ENCODE data around the gene SORCS2.

Gene SORCS2

DNA sequence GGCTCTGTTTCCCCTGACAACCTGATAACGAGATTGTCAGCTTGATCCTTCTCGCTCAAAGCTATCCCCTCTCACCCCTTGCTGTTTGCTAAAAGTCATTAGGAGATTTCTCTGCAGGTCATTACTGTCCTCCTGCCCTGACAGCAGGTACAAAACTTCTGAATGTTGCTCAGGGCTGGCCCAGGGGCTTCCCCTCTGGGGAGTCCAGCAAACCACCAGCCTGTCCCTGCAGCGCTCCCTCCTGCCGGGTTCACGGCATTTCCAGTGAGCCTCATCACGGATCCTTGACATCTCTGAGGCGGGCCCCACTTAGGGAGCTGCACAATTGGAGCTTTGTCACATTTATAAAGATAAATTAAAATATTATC lies 5.2 kb upstream of the SORCS2 start:
- no peak for DNase-seq

DNA sequence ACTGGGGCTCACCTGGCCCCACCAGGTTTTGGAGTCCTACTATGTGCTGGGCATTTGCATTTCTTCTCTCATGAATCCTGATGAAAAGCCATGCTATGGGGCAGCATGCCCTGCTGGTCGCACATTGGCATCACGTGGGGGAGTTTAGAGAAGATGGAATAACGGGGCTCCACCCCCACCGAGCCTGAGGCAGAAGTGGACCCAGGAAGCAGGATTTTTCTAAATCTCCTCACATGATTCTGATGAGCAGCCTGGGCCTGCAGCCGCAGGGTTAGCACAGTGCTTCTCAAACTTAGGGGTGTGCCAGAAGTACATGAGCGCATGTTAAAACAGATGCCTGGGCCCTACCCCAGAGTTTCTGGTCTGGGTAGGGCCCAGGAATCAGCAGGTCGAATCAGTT lies 4.6 kb upstream of the SORCS2 start:
- DNase-seq = no peak

DNA sequence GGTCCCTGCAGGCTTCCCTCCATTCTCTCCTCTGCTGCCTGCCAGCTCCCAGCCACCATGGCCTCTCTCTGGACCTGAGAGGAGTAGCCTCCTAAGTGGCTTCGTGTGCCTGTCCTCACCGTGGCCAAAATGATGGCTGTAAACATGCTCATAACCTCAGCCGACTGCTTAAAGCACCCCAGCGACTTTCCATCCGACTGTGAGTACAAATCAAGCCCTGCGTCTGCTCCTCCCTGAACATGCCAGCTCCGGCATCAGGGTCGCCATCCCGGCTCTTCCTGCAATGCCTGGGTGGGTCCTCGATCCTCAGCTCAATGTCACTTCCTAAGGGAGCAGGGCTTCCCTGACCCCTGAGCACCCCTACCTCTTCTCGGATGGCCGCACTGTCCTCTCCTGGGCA lies 3.3 kb upstream of the SORCS2 start:
- DNase-seq = no peak

DNA sequence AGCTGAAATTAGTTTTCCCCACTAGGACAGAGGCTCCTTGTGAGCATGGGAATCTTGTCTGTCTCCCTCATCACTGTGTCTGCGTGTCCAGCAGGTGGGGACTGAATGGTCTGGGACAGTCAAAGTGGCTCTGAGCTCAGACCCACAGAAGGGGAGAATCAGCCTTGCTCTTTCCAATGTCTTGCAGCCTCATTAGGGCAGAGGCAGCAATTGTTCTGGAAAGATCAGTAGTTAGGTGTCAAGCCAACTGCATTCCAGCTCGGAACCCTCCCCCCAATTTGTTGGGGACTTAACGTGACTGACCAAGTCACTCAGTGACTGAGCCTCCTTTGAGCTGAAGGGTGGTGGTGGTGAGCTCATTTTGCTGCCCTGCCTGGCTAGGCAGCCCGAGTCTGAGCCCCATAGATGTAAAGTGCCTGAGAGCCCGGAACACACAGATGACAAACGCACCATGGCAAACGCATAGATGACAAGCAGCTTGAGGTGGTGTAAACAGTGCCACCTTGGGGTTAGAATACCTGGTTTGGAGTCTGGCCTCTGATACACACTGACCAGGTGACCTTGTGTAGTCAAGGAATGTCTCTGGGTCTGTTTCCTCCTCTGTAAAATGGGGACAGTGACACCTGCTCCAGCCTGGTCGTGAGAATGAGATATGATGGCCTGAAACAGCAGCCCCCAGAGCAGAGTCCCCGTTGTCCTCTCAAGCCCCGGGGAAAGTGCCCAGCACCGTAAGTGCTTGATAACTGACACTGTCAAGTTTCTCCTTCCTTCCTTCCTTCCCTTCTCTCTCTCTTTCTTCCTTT lies 2.7 kb upstream of the SORCS2 start:
- no peak for DNase-seq

DNA sequence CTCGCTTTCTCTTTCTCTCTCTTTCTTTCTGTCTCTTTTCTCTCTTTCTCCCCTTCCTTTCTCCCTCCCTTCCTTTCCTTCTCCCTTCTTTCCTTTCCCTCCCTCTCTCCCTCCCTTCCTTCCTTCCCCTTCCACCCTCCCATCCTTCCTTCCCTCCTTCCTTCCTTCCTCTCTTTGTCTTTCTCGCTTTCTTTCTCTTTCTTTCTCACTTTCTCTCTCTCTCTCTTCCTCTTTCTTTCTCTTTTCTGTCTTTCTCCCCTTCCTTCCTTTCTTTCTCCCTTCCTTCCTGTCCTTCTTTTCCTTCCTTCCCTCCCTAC lies 2.1 kb upstream of the SORCS2 start:
- no peak for DNase-seq

DNA sequence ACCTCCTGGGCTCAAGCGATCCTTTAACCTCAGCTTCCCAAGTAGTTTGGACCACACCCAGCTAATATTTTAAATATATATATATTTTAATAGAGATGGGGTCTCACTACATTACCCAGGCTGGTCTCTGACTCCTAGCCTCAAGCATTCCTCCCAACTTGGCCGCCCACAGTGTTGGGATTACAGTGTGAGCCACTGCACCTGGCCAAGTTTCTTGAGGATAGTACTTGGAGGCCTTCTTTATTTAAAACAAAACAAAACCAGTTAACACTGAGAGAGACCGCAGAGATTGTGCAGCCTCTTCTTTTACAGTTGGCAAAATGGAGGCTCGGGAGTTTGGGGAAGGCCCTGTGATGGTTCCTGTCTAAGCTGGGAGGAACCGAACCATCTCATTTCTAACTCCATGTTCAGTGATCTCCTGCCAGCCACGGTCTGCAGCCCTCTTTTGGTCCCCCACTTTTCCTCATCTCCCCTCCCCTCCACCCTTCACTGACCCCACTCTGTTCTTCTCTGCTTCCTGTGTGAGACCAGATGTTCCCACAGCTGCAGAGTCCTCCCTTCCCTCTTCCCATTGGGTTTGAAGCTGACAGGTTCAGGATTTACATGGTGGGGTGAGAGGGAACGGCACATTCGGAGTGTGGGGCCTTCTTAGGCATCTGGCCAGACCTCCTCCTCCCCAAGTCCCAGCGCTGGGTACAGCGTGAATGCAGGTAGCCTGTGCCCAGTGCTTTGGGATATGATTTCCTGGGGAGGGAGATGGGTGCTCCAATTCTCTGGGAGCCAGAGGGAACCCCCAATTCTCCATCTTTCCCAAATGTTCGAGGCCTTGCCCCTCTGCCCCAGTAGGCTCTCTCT lies 1.4 kb upstream of the SORCS2 start:
- DNase-seq = no peak

DNA sequence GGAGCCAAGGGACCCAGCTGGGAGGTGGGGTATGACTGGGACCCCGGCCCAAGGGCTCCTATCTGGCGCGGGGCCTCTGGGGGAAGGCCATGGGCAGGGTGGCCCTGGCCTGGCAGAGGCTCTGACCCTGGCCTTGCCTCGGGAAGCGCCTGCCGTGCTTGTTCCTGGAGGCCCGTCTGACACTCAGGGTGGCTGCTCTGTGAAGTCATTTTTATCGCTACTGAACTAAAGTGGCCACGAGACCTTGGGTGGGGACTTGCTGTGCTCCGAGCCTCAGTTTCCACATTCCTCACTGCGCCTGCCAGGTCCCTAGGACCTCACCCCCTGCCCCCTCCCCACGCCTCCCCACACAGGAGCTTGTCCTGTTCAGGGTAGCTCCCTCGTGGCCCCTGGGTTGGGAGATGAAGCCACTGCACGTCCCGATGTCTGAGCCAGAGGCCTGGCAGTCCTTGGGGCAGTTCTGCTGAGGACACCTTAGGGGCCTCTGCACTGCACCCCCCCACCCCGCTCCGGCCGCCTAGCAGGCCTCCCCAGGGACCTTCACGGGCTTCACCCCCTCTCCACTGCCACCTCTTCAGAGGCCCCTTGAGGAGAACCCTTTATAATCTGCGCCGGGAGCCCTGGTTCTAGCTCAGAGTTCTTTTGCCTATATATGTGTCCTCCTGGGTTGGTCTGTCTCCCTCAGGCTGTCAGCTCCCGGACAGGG lies 639 bp upstream of the SORCS2 start:
- DNase-seq = no peak

DNA sequence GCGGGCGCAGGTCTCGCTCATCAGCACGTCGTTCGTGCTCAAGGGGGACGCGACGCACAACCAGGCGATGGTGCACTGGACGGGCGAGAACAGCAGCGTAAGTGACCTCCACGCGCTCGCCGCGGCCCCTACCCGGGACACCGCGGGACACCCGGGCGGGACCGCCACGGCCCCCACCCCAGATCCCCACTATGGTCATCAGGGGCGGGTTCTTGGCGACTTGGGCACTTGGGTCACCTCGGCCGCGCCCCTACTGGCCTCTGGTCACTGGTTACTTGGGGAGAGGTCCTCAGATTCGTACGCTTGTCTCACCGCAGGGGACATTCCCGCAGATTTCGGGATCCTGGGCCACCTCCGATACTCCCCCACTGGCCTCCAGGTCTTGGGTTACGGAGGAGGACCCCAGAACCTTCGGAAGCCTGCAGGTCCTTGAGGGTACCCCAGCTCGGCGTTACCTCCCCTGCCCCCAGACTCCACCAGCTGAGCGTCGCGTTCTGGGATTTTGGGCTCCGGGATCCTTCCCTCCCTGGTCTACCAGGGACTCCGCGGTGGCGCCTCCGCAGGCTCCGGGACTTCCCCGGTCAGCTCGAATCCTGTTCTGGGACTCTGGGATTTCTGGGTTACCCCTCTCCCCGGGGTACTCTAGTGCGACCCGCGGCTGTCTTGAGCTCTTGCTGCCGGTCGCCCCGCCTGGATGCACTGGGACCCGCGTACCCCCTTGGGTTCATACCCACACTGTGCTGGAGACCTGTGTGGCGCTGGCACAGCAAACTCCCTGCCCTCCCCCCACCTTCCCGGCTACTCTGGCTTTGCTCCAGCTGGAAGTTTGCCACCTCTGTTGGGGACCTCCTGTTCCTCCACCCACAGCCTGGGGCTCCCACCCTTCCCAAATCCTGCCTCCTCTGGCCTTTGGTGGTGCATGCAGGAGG lies 956 bp downstream of the SORCS2 start:
- peak; percentile 18 for DNase-seq

DNA sequence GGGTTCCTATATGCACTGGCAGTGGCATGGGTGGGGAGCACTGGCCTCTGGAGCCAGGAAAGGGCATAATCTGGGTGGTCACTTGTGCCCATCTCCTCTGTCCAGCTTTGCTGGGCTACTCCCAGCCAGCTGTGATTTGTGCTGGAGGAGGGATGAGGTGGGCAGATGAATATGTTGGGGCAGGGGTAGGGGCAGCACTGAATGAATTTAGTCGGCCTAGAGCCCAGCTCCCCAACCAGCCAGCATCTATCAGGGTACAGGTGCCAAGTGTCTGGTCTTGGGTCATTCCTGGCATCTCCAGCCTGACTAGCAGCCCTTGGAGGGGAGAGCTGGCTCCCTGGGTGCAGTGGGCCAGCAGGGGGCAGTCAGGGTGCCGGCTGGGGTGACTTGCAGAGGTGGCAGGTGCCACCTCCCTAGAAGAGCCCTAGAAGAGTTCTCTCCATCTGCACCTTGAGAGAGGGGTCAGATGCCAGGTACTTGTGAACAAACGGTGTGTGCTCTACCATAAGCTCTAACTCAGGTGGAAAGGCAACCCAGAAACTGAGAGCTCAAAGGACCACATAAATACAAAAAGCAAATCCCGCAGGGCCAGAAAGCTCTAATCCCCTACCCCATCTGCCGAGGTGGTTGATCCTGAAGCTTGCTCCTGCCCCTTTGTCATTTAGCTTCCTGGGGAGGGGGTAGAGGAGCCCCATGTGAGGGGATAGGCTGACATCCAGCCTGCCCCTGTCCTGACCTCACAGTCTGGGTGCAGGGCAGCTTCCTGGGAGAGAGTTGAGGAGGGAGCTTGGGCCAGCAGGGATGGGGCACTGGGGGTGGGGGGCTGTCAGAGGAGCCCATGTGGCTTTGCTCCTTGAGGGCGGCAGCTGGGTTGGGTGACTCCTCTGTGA lies 2.2 kb downstream of the SORCS2 start:
- peak; percentile 35 for DNase-seq

DNA sequence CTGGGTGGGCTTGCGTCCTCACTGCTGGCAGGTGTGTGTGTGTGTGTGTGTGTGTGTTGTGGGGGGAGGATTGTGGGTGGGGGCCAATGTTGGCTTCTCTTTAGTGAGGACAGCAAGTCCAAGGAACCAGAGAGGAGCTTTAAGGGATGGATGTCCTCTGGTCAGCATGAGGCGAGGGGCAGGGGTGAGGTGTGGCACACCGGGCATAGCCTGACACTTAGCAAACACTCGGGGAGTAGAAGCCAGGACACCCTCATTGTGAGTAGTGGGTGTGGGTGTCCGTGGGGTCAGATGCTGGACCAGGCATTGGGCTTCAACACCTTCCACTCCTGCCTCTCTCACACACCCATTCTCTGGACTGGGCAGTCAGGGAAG lies 2.8 kb downstream of the SORCS2 start:
- DNase-seq = no peak

DNA sequence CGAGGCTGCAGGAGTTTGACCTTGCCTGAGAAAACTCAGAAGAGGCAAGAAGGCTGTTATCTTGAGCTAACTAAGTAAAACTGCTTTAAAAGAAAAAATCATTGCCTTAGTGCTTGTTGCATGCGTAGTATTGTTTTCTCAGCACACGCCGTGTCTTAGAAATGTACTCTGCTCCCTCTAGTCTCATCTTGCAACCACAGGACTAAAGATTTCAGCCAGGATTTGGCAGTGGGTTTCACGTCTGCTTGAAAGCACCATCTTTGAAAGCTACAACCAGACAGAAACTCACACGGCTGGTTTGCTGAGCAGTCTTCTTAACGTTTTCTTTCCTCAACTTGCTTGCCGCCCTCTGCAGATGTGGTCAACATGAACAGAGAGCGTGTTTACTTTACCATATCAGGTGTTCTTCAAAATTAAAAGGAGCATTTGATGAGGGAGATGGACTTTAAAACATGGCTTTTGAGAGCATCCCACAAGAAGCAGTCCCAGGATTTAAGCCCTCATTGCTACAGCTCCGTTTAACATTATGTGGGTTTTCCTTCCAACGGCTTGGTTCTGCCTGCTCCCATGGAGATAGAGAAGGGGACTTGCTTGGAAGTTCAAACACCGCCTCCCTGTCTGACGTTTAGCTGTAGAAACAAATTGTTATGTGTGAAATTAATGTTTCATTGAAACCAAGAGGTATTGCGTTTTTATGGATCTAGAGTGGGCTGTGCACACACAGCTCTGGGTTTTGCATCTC lies 3.4 kb downstream of the SORCS2 start:
- DNase-seq = no peak

DNA sequence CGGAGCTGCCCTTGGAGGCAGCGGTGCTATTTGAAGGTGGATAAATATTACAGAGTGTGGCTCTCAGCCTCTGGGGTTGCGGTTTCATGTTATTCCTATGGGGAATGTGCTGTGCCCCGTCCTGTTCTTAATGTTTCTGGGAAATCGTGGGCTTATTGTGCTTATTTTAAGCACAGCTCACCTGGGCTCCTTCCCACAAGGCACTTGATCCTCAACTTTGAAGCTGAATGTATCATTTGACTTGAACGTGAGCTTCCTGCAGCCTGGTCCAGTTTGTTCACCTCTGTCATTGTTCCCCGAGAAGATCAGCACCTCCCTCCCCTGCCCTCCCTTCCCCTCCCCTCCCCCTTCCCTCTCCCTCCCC lies 3.9 kb downstream of the SORCS2 start:
- DNase-seq = no peak

DNA sequence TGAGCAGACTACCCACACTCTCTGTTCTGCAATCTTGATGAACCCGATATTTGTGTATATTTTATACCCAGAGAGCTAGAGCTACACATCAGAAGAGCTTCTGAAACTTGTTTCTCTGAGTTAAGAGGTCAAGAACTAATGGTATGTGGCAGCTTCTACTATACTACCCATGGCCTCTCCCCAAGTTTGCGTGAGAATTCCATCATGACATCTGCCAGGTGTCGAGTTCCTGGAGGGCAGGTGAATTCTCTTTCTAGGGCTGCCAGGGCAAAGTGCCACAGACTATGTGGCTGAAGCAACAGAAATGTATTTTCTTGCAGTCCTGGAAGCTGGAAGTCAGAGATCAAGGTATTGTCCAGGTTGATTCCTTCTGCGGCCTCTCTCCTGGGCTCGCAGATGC lies 4.4 kb downstream of the SORCS2 start:
- no peak for DNase-seq

DNA sequence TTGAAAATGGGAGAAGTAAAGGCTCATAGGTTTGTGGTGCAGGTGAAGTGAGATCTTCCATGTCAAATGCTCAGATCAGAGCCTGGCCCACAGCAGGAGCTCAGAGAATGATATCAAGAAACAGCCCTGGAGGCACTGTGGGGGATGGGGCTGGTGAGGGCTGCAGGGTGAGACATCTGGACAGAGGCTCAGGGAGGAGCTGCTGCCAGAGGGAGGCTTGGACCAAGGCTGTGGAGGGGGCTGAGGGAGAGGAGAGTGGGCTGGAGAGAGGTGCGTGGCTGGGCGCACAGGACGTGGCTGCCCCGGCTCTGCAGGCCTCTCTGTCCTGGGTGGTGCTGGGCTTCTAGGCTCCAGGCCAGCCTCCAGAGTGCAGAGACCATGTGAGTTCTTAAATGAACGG lies 5.6 kb downstream of the SORCS2 start:
- DNase-seq = no peak

DNA sequence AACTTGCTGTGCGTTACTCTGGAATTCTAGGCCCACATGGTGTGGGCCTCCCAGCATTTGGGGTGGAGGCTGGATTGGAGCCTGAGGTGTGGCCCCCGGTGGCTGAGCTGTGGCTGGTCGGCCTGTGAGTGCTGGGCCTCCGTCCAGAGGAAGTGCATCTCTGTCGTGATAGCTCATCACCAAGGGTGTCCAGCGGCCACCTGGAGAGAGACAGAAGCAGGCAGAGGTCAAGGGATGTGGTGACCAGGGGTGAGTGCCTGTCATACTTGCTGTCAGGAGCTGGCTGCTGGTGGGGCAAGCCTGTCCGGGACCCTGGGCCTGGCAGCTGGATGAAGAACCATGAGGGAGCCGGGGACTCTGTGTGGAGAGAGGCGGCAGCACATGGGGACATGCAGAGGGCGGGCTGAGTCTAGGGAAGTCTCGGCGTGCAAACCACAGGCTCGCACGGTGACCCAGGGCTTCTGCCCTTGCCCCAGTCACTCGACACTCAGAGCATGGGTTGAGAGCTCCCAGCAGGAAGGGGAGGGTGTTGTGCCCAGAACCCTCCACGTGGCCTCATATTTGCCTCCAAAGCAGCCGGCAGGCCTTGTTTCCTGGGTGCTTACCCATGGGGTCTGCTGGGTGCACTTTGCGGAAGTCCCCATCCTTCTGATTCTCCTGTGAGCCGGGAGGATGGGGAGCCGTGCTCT lies 6.2 kb downstream of the SORCS2 start:
- no peak for DNase-seq

DNA sequence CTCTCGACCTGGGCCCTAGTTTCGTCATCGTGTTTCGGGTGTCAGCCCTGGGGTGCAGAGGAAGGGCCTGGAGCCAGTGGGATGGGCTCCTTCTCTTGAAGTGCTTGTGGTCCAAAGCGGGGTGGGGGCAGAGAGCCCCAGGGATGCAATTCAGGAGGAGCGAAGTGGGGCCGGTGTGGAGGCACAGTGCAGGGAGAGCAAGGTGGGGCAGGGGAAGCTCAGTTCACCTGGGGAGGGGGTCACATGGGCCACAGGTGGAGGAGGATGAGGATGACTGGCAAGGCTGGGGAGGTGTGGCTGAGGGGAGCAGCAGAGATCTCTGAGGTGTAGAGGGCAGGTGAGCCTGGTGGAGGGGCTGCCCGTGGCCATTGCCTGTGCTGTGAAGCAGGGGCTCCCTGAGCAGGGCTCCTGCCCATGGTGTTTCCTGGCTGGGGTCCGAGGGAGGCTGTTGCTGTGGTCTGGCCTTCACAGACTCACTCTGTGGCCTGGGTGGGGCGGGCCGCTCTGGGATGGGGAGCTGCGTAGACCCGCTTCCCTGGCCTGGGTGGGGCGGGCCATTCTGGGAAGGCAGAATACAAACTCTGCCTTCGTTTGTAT lies 6.9 kb downstream of the SORCS2 start:
- DNase-seq = no peak

DNA sequence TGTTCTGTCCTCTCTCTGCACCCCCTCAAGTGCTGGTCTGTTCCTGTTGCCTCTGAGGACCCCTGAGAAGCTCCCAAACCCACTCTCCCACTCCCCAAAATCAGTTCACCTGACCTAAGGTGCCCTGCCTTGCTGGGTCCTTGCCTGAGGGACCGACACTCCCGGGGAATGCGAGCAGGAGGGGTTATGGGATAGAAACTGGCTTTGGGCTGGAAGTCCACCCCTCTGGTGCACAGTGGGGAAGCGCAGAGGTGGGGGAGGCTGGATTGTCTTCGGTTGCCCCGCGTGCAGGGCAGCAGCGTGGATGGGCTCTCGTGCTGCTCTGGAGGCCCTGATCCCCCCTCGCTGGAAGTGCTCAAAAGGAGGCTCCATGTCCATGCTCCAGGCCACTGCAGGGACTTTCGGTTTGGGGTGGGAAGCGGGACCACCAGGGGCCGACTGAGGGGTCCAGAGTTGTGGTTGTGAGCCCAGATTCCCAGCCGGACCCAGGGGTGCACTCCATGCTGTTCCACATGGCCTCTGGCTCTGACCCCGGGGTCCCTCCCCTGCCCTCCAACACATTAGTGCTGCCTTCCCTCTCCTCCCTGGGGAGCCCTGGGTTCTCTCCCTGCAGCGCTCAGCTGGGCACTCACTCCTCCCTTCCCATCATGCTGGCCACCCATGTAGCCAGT lies 7.6 kb downstream of the SORCS2 start:
- no peak for DNase-seq

DNA sequence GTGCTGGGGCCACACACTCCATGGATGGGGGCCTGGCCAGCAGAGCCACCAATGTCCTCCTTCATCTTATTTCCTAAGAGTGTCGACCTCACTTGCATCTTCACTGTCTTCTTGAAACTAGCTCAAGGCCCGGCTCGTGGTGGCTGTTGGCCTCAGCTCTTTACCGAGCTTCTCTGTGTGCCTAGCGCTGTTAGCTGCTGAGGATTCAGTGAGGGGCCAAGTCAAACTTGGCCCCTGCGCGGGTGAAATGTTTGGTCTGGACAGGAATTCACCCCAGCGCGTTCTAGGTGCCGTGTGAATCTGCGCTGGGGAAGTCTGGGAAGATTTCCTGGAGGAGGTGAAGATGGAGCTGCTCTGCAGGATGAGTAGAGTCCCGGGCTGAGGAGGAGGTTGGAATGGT lies 8.5 kb downstream of the SORCS2 start:
- DNase-seq = no peak
